DOHH2 (cell line): ENCODE data around the gene LMBR1L.

Experiments used
- H3F3A ChIP-seq: fragments of 200-600 bp; sonication (generic), shearing (Covaris generic); 2 replicates; pipeline ENCODE4 v1.6.0; 2016; ENCODE audit warnings: antibody characterized with exemption, mild to moderate bottlenecking; ENCODE audit not compliant: control insufficient read depth, insufficient read depth
- H3K27ac ChIP-seq: fragments of 200-600 bp; sonication (generic); 2 replicates; pipeline ENCODE4 v1.5.1; 2014; ENCODE audit warnings: low read depth, mild to moderate bottlenecking, low read length, moderate library complexity
- H3K27me3 ChIP-seq: fragments of 200-600 bp; sonication (generic); 2 replicates; pipeline ENCODE4 v1.6.1; 2014; ENCODE audit warnings: mild to moderate bottlenecking, low read length, mixed read lengths; ENCODE audit not compliant: control insufficient read depth
- H3K36me3 ChIP-seq: fragments of 200-600 bp; sonication (generic); 2 replicates; pipeline ENCODE4 v1.6.1; 2014; ENCODE audit warnings: mild to moderate bottlenecking, low read length, moderate library complexity, mixed read lengths; ENCODE audit not compliant: control insufficient read depth
- H3K4me1 ChIP-seq: fragments of 200-600 bp; sonication (generic); 2 replicates; pipeline ENCODE4 v1.6.1; 2014; ENCODE audit warnings: mild to moderate bottlenecking, low read length, mixed read lengths; ENCODE audit not compliant: control insufficient read depth
- H3K4me2 ChIP-seq: fragments of 200-600 bp; sonication (generic); 2 replicates; pipeline ENCODE4 v1.6.0; 2014; ENCODE audit warnings: mild to moderate bottlenecking, low read length, moderate library complexity
- H3K4me3 ChIP-seq: fragments of 200-600 bp; sonication (generic); 2 replicates; pipeline ENCODE4 v1.5.1; 2014; ENCODE audit warnings: mild to moderate bottlenecking, low read length, mixed read lengths
- H3K79me2 ChIP-seq: fragments of 200-600 bp; sonication (generic); 2 replicates; pipeline ENCODE4 v1.6.1; 2014; ENCODE audit warnings: mild to moderate bottlenecking, low read length, mixed read lengths; ENCODE audit not compliant: control insufficient read depth
- H3K9me2 ChIP-seq: fragments of 200-600 bp; sonication (generic); replicated peaks from 2 replicates; pipeline ENCODE4 v1.6.1; 2014; ENCODE audit warnings: mild to moderate bottlenecking, low read length, mixed read lengths; ENCODE audit not compliant: control insufficient read depth
- H3K9me3 ChIP-seq: fragments of 200-600 bp; sonication (generic); 2 replicates; pipeline ENCODE4 v1.6.1; 2014; ENCODE audit warnings: antibody characterized with exemption, low read length, mixed read lengths; ENCODE audit not compliant: control insufficient read depth, insufficient read depth
- H4K20me1 ChIP-seq: fragments of 200-600 bp; sonication (generic); 2 replicates; pipeline ENCODE4 v1.6.0; 2014; ENCODE audit warnings: low read depth, mild to moderate bottlenecking, antibody characterized with exemption, low read length, moderate library complexity; ENCODE audit not compliant: control insufficient read depth, insufficient read depth
- EZH2phosphoT487 ChIP-seq: fragments of 200-600 bp; sonication (generic); IDR thresholded peaks from 2 replicates; pipeline ENCODE4 v1.6.1; 2017; ENCODE audit warnings: borderline replicate concordance, mild to moderate bottlenecking, antibody characterized with exemption, low read length, moderate library complexity, mixed read lengths
- TF ChIP-seq, protein P1 (sequence below): fragments of 200-600 bp; sonication (generic); IDR thresholded peaks from one replicate; pipeline ENCODE4 v1.5.1; 2014; ENCODE audit warnings: antibody characterized with exemption, mild to moderate bottlenecking, low read depth, low read length; ENCODE audit not compliant: poor library complexity, severe bottlenecking

Gene LMBR1L

DNA sequence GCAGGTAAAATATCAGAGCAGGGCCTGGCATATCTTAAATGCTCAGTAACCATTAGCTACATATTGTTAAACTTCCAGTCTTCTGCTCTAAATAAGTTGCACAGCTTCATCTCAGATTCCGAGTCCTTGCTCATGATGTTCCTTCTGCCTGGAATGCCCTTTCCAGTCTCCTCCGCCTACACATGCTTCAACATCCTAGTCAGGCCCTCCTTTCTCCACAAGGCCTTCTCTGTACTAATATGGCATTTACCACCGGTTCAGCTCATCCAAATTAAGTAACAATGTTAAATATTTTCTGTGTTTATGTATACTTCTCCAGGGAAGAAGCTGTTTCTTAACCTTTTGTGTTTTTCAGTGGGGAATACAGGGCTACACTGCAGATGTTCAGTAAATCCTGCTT, 24.5 kb downstream of the LMBR1L start:
- no peak overlapping the region for H3K4me3 ChIP-seq
- H3K9me2 ChIP-seq: no peaks in the 10 kb centered on the region

DNA sequence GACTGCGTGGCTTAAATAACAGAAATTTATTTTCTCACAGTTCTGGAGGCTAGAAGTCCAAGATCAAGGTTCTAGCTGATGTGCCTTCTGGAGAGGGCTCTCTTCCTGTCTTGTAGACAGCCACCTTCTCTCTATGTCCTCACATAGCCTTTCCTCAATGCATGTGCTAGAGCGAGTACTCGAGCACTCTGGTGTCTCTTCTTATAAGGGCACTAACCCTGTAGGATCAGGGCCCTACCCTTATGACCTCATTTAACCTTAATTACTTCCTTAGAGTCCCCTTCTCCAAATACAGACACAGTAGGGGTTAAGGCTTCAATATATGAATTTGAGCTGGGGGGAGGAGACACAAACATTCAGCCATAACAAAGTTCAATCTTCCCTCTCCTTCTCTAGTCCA, 26.2 kb downstream of the LMBR1L start:
- Histone ChIP-seq H3K4me3 (no peak overlapping the region), H3K79me2 (no peaks in the 10 kb centered on the region), H3K27me3 (peaks cover 25% of the 10 kb centered on the region), H4K20me1 (no peaks in the 10 kb centered on the region), H3K27ac (no peak overlapping the region), H3K9me2 (no peaks in the 10 kb centered on the region), H3F3A (no peaks in the 10 kb centered on the region), H3K9me3 (no peaks in the 10 kb centered on the region), H3K4me2 (no peak overlapping the region), H3K36me3 (no peaks in the 10 kb centered on the region), H3K4me1 (peaks cover 12% of the 10 kb centered on the region)
- TF ChIP-seq EZH2phosphoT487: no peak

More for the DNA sequence above, 24.5 kb downstream of the LMBR1L start:
- no peaks in the 10 kb centered on the region for H3F3A ChIP-seq
- no peaks in the 10 kb centered on the region for H4K20me1 ChIP-seq
- H3K4me2 ChIP-seq: no peak overlapping the region
- peaks cover 37% of the 10 kb centered on the region for H3K27me3 ChIP-seq
- no peaks in the 10 kb centered on the region for H3K36me3 ChIP-seq
- TF ChIP-seq EZH2phosphoT487: no peak
- TF ChIP-seq, protein P1, sequence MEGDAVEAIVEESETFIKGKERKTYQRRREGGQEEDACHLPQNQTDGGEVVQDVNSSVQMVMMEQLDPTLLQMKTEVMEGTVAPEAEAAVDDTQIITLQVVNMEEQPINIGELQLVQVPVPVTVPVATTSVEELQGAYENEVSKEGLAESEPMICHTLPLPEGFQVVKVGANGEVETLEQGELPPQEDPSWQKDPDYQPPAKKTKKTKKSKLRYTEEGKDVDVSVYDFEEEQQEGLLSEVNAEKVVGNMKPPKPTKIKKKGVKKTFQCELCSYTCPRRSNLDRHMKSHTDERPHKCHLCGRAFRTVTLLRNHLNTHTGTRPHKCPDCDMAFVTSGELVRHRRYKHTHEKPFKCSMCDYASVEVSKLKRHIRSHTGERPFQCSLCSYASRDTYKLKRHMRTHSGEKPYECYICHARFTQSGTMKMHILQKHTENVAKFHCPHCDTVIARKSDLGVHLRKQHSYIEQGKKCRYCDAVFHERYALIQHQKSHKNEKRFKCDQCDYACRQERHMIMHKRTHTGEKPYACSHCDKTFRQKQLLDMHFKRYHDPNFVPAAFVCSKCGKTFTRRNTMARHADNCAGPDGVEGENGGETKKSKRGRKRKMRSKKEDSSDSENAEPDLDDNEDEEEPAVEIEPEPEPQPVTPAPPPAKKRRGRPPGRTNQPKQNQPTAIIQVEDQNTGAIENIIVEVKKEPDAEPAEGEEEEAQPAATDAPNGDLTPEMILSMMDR: no peak
- H3K27ac ChIP-seq: no peak overlapping the region
- peaks cover 22% of the 10 kb centered on the region for H3K4me1 ChIP-seq
- no peaks in the 10 kb centered on the region for H3K9me3 ChIP-seq
- no peaks in the 10 kb centered on the region for H3K79me2 ChIP-seq

DNA sequence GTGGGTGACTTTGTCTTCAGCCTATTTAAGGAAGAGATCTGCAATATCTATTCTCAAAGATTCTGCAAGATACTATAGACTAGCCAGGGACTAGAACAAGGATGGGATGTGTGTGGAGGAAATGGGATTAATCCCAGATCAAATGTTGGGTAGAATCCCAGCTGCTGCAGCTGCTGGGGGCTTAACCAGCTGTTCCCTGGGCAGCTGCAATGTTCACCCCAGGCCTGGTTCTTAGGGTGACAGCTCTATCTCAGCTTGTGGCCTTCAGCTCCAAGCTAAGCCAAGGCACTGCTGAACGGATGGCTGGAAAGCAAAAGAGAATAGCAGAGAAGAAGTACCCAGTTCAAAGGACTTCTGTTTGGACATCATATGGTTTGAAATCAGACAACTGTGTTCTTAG, 30.9 kb downstream of the LMBR1L start:
- Histone ChIP-seq H3K36me3 (no peaks in the 10 kb centered on the region), H3F3A (no peaks in the 10 kb centered on the region), H4K20me1 (no peaks in the 10 kb centered on the region), H3K4me2 (no peak overlapping the region), H3K4me1 (no peaks in the 10 kb centered on the region), H3K9me3 (no peaks in the 10 kb centered on the region), H3K9me2 (no peaks in the 10 kb centered on the region), H3K27me3 (peaks cover 13% of the 10 kb centered on the region), H3K4me3 (no peak overlapping the region), H3K27ac (no peak overlapping the region), H3K79me2 (no peaks in the 10 kb centered on the region)
- TF ChIP-seq, protein P1: no peak
- no peak for TF ChIP-seq EZH2phosphoT487

DNA sequence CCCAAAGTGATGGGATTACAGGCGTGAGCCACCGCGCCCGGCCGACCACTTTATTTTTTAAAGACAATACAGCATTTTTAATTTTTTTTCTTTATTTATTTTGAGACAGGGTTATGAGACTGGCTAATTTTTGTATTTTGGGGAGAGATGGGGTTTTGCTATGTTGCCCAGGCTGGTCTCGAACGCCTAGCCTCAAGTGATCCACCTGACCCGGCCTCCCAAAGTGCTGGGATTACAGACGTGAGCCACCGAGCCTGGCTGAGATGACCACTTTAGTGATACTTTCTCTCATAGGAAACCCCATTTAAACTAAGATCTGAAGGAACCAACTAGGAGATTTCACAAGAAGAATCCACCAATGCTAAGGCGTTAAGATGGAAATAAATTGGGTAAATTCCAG, 39.7 kb downstream of the LMBR1L start:
- no peaks in the 10 kb centered on the region for H3K79me2 ChIP-seq
- H3K36me3 ChIP-seq: no peaks in the 10 kb centered on the region
- H3K9me2 ChIP-seq: no peaks in the 10 kb centered on the region
- no peak for TF ChIP-seq EZH2phosphoT487
- TF ChIP-seq, protein P1: no peak
- no peak overlapping the region for H3K4me3 ChIP-seq
- peaks cover 13% of the 10 kb centered on the region for H3K4me1 ChIP-seq
- no peaks in the 10 kb centered on the region for H3F3A ChIP-seq
- no peaks in the 10 kb centered on the region for H3K9me3 ChIP-seq
- peaks cover 7% of the 10 kb centered on the region; the same call in 1 of the 2 replicates for H3K27me3 ChIP-seq
- H3K4me2 ChIP-seq: no peak overlapping the region
- no peak overlapping the region for H3K27ac ChIP-seq
- H4K20me1 ChIP-seq: no peaks in the 10 kb centered on the region
